Type B pancreatic cell (in vitro differentiated cells): ENCODE data around the gene SIKE1. TPM values are rescaled to one million over a fixed set of nuclear protein-coding genes. Genes with fewer than 3 reads are reported as not detected.
"Not testable (repeated sequence)": the region's sequence is repeated elsewhere in the genome, so short reads cannot be mapped to it uniquely, and the experiment has no call there.

Experiments
- DNase-seq: peaks from one replicate; pipeline ENCODE4 v3.0.0; 2021; ENCODE audit warnings: mixed read lengths; ENCODE audit not compliant: unreplicated experiment; ENCODE audit errors: extremely low spot score
- H3K27ac Mint-ChIP-seq: 2 replicates; pipeline ENCODE4 v1.8.0; 2021; ENCODE audit warnings: mild to moderate bottlenecking, mixed read lengths
- H3K27me3 Mint-ChIP-seq: 2 replicates; pipeline ENCODE4 v1.8.0; 2021; ENCODE audit warnings: mixed read lengths
- H3K36me3 Mint-ChIP-seq: 2 replicates; pipeline ENCODE4 v1.8.0; 2021; ENCODE audit warnings: mixed read lengths
- H3K4me1 Mint-ChIP-seq: one replicate; pipeline ENCODE4 v1.8.0; 2021; ENCODE audit warnings: mixed read lengths; ENCODE audit not compliant: unreplicated experiment
- H3K4me3 Mint-ChIP-seq: 2 replicates; pipeline ENCODE4 v1.8.0; 2021; ENCODE audit warnings: mild to moderate bottlenecking, mixed read lengths
- H3K9me3 Mint-ChIP-seq: 2 replicates; pipeline ENCODE4 v1.8.0; 2021; ENCODE audit warnings: mixed read lengths
- total RNA-seq: library from RNA; stranded (reverse); gene quantifications from 2 replicates; pipeline ENCODE4 v1.2.1, GENCODE V29; 2021; ENCODE audit warnings: low replicate concordance
- TF ChIP-seq, protein P1 (sequence below): fragments of 200-600 bp; sonication (generic); conservative IDR thresholded peaks from 2 replicates; pipeline ENCODE4 v1.5.0; 2021; ENCODE audit warnings: antibody characterized with exemption, mild to moderate bottlenecking

Gene SIKE1
- total RNA-seq, 1 donor from 2014 or later: 69.1 TPM

DNA sequence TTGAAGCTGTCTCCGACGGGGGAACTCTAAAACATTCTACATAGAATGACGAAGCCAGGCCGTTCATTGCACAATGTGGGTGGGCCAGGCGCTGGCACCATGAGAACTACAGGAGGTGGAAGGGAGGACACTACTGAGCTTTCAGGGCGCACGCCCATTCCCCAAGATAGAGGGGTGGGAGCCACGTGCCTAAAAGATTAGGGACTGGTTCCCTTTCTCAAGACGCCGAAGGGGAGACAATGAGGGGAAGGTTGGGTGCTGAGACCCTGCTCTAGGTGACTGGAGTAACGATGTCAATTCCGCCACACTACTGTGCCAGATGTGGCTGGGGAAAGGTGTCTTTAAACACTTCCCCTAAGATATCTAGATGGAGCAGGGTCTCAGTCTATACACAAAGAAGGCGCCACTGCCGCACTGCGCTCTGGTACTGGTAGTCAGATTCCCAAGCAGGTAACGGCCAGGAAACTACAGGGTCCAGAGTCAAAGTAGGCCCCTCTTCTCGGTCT, 23.5 kb downstream of the SIKE1 start:
- H3K4me3 Mint-ChIP-seq: peak overlapping the region; percentile 97
- H3K36me3 Mint-ChIP-seq: peaks cover 4% of the 10 kb centered on the region
- H3K4me1 Mint-ChIP-seq: peaks cover 44% of the 10 kb centered on the region
- H3K9me3 Mint-ChIP-seq: peaks cover 5% of the 10 kb centered on the region
- DNase-seq: no peak
- TF ChIP-seq, protein P1, sequence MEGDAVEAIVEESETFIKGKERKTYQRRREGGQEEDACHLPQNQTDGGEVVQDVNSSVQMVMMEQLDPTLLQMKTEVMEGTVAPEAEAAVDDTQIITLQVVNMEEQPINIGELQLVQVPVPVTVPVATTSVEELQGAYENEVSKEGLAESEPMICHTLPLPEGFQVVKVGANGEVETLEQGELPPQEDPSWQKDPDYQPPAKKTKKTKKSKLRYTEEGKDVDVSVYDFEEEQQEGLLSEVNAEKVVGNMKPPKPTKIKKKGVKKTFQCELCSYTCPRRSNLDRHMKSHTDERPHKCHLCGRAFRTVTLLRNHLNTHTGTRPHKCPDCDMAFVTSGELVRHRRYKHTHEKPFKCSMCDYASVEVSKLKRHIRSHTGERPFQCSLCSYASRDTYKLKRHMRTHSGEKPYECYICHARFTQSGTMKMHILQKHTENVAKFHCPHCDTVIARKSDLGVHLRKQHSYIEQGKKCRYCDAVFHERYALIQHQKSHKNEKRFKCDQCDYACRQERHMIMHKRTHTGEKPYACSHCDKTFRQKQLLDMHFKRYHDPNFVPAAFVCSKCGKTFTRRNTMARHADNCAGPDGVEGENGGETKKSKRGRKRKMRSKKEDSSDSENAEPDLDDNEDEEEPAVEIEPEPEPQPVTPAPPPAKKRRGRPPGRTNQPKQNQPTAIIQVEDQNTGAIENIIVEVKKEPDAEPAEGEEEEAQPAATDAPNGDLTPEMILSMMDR: no peak
- H3K27ac Mint-ChIP-seq: peak overlapping the region; percentile 100
- no peaks in the 10 kb centered on the region for H3K27me3 Mint-ChIP-seq

DNA sequence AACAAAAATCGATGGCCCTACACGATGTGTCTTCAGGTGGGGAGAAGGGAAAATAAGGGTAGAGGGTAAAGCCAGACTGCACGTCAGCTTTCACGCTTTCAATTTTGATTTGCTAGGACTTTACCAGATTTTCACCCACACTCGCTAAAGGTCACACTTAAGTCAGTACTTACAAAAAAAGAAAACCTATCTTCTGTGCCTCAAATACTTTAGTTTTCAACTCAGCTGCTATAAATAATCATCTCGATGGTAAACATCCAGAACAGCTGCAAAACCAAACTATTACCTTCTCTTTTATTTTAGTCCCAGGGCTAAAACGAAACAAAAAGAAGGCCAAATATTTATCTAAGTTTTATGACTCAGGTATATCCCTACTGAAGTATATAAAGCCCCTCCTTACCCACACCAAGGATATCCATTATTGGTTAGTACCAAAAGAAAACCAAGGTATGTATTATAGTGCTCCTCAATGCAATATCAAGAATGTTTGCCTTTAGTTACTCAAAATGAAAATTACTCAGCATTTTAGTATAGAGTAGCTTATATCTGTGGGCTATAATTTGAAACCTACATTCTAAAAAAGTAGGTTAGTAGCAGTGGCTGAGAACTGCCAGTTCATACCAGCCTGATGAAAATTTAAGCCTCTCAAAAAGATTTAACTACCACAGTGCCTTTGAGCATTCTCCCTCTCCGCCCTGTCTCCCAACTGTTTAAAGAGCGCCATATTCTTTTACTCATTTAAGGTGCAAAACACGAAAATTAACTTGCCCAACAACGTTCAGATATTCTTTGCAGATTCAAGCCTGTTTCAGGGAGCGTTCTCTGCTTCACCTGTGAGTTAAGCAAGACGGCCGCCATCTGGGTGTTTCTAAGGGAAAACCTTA, 24.2 kb downstream of the SIKE1 start:
- TF ChIP-seq, protein P1: no peak
- DNase-seq: no peak
- H3K4me1 Mint-ChIP-seq: peaks cover 50% of the 10 kb centered on the region
- H3K27me3 Mint-ChIP-seq: no peaks in the 10 kb centered on the region
- H3K36me3 Mint-ChIP-seq: peaks cover 4% of the 10 kb centered on the region
- peak overlapping the region; percentile 100 for H3K27ac Mint-ChIP-seq
- H3K4me3 Mint-ChIP-seq: peak overlapping the region; percentile 97
- H3K9me3 Mint-ChIP-seq: peaks cover 5% of the 10 kb centered on the region

DNA sequence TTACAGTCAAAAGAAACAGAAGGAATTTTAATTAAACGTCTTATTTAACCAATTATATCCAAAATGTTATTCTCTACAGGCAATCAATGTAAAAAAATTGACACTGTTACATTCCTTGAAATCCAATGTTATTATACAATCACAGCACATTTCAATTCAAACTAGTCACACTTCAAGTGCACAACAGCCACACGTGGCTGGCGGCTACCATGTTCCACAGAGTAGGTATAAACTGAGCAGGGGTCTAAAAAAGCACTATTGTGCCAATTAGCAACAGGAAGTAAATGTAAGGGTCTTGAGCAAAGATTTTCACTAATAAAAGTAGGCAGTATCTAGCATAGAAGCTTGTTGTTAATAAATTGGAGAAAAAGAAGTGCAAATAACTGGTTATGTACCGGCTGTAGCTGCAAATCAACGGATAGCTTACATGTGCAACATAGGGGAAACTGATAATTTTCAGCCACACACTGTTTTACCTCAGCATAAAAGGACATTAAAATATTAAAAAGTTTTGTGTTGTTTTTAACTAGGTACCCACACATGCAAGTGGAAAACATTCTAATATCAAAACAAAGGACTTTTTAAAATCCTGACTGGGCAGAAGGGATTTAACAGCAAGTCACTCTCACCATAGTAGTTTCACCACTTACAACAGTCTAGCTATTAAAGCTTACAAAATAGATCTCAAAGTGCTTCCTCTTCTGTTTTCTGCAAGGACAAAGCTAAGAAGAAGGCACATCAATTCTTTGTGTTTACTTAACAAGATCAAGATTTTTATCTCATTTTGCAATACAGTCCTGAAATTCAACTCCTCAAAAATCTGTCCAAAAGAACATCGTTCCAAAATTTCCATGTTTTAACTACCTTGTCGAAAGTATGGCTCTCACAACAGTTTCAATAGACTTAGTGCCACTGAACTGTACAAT, 25.2 kb downstream of the SIKE1 start:
- TF ChIP-seq, protein P1: no peak
- peaks cover 4% of the 10 kb centered on the region for H3K36me3 Mint-ChIP-seq
- H3K27ac Mint-ChIP-seq: peak overlapping the region; percentile 100
- H3K4me3 Mint-ChIP-seq: peak overlapping the region; percentile 97
- H3K9me3 Mint-ChIP-seq: peaks cover 5% of the 10 kb centered on the region
- DNase-seq: no peak
- no peaks in the 10 kb centered on the region for H3K27me3 Mint-ChIP-seq
- H3K4me1 Mint-ChIP-seq: peaks cover 57% of the 10 kb centered on the region

DNA sequence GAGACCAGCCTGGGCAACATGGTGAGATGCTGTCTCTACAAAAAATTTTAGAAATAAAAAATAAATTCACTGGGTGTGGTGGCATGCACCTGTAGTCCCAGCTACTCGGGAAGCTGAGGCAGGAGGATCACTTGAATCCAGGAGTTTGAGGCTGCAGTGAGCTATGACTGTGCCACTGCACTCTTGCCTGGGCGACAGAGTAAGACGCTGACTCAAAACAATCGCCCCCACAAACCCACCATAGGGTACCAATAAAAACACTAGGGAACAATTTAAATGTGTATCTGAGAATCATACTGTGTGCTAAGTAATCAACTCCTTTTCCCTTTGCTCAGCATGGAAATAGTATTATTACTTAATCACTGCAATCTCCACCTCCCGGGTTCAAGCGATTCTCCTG, 26.8 kb downstream of the SIKE1 start:
- H3K27me3 Mint-ChIP-seq, H3K9me3 Mint-ChIP-seq, H3K4me3 Mint-ChIP-seq, DNase-seq: not testable (repeated sequence)
- Mint-ChIP-seq H3K4me1 (peaks cover 62% of the 10 kb centered on the region), H3K36me3 (peaks cover 17% of the 10 kb centered on the region), H3K27ac (peak overlapping the region; percentile 50)

DNA sequence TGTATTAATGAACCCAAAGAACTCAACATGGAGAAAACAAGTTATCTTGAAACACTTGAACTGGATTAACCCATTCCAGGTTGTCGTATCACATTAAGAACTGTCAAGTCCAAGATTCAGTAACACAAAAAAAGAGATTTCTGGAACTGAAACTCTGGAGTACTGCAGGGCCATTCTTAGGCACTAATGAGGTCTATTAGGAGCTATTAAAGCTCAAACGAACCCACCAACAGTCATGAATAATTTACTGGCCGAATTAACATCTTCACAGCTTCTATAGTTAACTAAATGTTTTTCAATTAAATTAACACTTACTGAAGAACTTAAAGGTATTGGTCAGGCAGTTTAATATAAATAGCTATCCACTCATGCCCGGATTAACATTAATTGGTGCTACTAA, 27.3 kb downstream of the SIKE1 start:
- TF ChIP-seq, protein P1: no peak
- no peaks in the 10 kb centered on the region for H3K9me3 Mint-ChIP-seq
- no peak overlapping the region for H3K27ac Mint-ChIP-seq
- H3K4me3 Mint-ChIP-seq: no peak overlapping the region
- DNase-seq: no peak
- H3K27me3 Mint-ChIP-seq: no peaks in the 10 kb centered on the region
- H3K4me1 Mint-ChIP-seq: peaks cover 58% of the 10 kb centered on the region
- peaks cover 22% of the 10 kb centered on the region for H3K36me3 Mint-ChIP-seq
